NCI-H2081 treated with DMSO at 0.1 percent for 48 hours (cell line): ENCODE data around the gene TBX20.
"Not testable (repeated sequence)": the region's sequence is repeated elsewhere in the genome, so short reads cannot be mapped to it uniquely, and the experiment has no call there.

Source experiments
- DNase-seq: peaks from one replicate; lab custom pipeline; 2025; lab: John Stamatoyannopoulos, UW

The TBX20 gene

GRCh38 chr7:35255443-35256255 lies 1.7 kb upstream of the TBX20 start:
- DNase-seq: no peak

GRCh38 chr7:35254496-35255442 lies 869 bp upstream of the TBX20 start:
- no peak for DNase-seq

- no peak for DNase-seq
These were observed 515 bp downstream of the TBX20 start for GRCh38 chr7:35253460-35253709.

- DNase-seq: no peak
These were observed 1.1 kb downstream of the TBX20 start for GRCh38 chr7:35252612-35253459.

GRCh38 chr7:35251606-35252310 lies 2.1 kb downstream of the TBX20 start:
- DNase-seq: no peak

GRCh38 chr7:35250941-35251340 lies 3.0 kb downstream of the TBX20 start:
- no peak for DNase-seq

- DNase-seq: no peak
These were observed 3.4 kb downstream of the TBX20 start for GRCh38 chr7:35250452-35250851.

GRCh38 chr7:35249537-35249907 lies 4.4 kb downstream of the TBX20 start:
- DNase-seq: no peak

- no peak for DNase-seq
These were observed 5.0 kb downstream of the TBX20 start for GRCh38 chr7:35248576-35249536.

GRCh38 chr7:35246819-35247218 lies 7.1 kb downstream of the TBX20 start:
- no peak for DNase-seq

- DNase-seq: no peak
These were observed 12.0 kb downstream of the TBX20 start for GRCh38 chr7:35241884-35242283.

GRCh38 chr7:35241436-35241835 lies 12.5 kb downstream of the TBX20 start:
- no peak for DNase-seq

GRCh38 chr7:35241008-35241407 lies 12.9 kb downstream of the TBX20 start:
- DNase-seq: not testable (repeated sequence)

- not testable (repeated sequence) for DNase-seq
These were observed 15.4 kb downstream of the TBX20 start for GRCh38 chr7:35238456-35238855.

- no peak for DNase-seq
These were observed 20.9 kb downstream of the TBX20 start for GRCh38 chr7:35232994-35233393.

- not testable (repeated sequence) for DNase-seq
These were observed 22.7 kb downstream of the TBX20 start for GRCh38 chr7:35231221-35231620.

GRCh38 chr7:35229116-35229780 lies 24.7 kb downstream of the TBX20 start:
- not testable (repeated sequence) for DNase-seq

GRCh38 chr7:35228496-35229051 lies 25.3 kb downstream of the TBX20 start:
- DNase-seq: not testable (repeated sequence)

GRCh38 chr7:35227438-35227837 lies 26.5 kb downstream of the TBX20 start:
- not testable (repeated sequence) for DNase-seq

- DNase-seq: not testable (repeated sequence)
These were observed 31.5 kb downstream of the TBX20 start for GRCh38 chr7:35222445-35222844.
